Measurements from ENCODE around the gene GRK7. TPM values are rescaled to one million over a fixed set of nuclear protein-coding genes. Genes with fewer than 3 reads are reported as not detected.

GRK7 gene
- total RNA-seq, 2 experiments from 2014 or later = not detected

GRCh38 chr3:141808586-141808985 lies 45.4 kb downstream of the GRK7 start:
- Histone ChIP-seq H4K20me1 (ENCODE audit: insufficient read depth, low read length) (no peaks in the 10 kb centered on the region), H2AFZ (ENCODE audit: low read length) (no peak overlapping the region), H3K9me3 (ENCODE audit: low read length) (no peaks in the 10 kb centered on the region), H3K4me1 (ENCODE audit: insufficient read depth, low read length, poor library complexity, severe bottlenecking) (no peaks in the 10 kb centered on the region), H3K4me2 (ENCODE audit: low read length) (no peak overlapping the region), H3K79me2 (ENCODE audit: insufficient read depth, low read depth, low read length) (no peaks in the 10 kb centered on the region), H3K4me3 (ENCODE audit: low read depth, low read length, poor library complexity, severe bottlenecking) (no peak overlapping the region), H3K27ac (ENCODE audit: low read depth, low read length, poor library complexity, severe bottlenecking) (no peak overlapping the region), H3K36me3 (ENCODE audit: insufficient read depth, low read length) (no peaks in the 10 kb centered on the region), H3K9me2 (ENCODE audit: insufficient read depth, low read length) (no peaks in the 10 kb centered on the region)
- POLR2A ChIA-PET = no interaction called here
- intact Hi-C loops (cut with micrococcal nuclease; ENCODE audit: unreplicated experiment) = no loop called here
- TF ChIP-seq EZH2phosphoT487 (IDR thresholded peaks at IDR 0.05; ENCODE audit: borderline replicate concordance, low read depth, low read length) = no peak
- TF ChIP-seq, protein P1, sequence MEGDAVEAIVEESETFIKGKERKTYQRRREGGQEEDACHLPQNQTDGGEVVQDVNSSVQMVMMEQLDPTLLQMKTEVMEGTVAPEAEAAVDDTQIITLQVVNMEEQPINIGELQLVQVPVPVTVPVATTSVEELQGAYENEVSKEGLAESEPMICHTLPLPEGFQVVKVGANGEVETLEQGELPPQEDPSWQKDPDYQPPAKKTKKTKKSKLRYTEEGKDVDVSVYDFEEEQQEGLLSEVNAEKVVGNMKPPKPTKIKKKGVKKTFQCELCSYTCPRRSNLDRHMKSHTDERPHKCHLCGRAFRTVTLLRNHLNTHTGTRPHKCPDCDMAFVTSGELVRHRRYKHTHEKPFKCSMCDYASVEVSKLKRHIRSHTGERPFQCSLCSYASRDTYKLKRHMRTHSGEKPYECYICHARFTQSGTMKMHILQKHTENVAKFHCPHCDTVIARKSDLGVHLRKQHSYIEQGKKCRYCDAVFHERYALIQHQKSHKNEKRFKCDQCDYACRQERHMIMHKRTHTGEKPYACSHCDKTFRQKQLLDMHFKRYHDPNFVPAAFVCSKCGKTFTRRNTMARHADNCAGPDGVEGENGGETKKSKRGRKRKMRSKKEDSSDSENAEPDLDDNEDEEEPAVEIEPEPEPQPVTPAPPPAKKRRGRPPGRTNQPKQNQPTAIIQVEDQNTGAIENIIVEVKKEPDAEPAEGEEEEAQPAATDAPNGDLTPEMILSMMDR (conservative IDR thresholded peaks at IDR 0.05; ENCODE audit: low read length) = no peak
- no TSS peak for BruUV-seq (replicated peaks)
- no peak for DNase-seq (ENCODE audit: low spot score)
- CTCF ChIA-PET (ENCODE audit: unreplicated experiment) = no interaction called here

DNA sequence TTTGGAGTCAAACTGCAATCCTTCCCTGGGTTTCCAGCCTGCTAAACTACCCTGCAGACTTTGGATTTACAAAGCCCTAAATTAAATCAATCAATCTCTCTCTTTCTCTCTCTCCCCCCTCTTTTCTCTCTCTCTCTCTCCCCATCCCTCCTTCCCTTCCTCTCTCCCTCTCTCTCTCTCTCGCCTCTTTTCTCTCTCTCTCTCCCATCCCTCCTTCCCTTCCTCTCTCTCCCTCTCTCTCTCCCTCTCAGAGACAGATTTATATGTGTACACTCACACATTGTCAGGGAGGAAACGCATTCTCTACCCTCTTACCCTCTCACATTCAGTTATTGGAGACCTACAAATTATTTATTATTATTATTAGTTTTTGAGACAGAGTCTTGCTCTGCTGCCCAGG lies 47.0 kb downstream of the GRK7 start:
- no peak overlapping the region for H2AFZ ChIP-seq (ENCODE audit: low read length)
- no peaks in the 10 kb centered on the region for H4K20me1 ChIP-seq (ENCODE audit: insufficient read depth, low read length)
- no TSS peak for BruUV-seq (replicated peaks)
- H3K4me2 ChIP-seq (ENCODE audit: low read length) = no peak overlapping the region
- H3K36me3 ChIP-seq (ENCODE audit: insufficient read depth, low read length) = no peaks in the 10 kb centered on the region
- intact Hi-C loops (cut with micrococcal nuclease; ENCODE audit: unreplicated experiment) = no loop called here
- ChIA-PET CTCF (ENCODE audit: unreplicated experiment) (no interaction called here), POLR2A (no interaction called here)
- no peaks in the 10 kb centered on the region for H3K9me3 ChIP-seq (ENCODE audit: low read length)
- H3K4me3 ChIP-seq (ENCODE audit: low read depth, low read length, poor library complexity, severe bottlenecking) = no peak overlapping the region
- no peaks in the 10 kb centered on the region for H3K9me2 ChIP-seq (ENCODE audit: insufficient read depth, low read length)
- no peaks in the 10 kb centered on the region for H3K4me1 ChIP-seq (ENCODE audit: insufficient read depth, low read length, poor library complexity, severe bottlenecking)
- TF ChIP-seq, protein P1 (conservative IDR thresholded peaks at IDR 0.05; ENCODE audit: low read length) = no peak
- no peak for TF ChIP-seq EZH2phosphoT487 (IDR thresholded peaks at IDR 0.05; ENCODE audit: borderline replicate concordance, low read depth, low read length)
- DNase-seq (ENCODE audit: low spot score) = no peak
- H3K27ac ChIP-seq (ENCODE audit: low read depth, low read length, poor library complexity, severe bottlenecking) = no peak overlapping the region
- H3K79me2 ChIP-seq (ENCODE audit: insufficient read depth, low read depth, low read length) = no peaks in the 10 kb centered on the region

GRCh38 chr3:141811348-141811747 lies 48.1 kb downstream of the GRK7 start:
- BruUV-seq (replicated peaks) = no TSS peak
- Histone ChIP-seq H4K20me1 (ENCODE audit: insufficient read depth, low read length) (no peaks in the 10 kb centered on the region), H3K4me1 (ENCODE audit: insufficient read depth, low read length, poor library complexity, severe bottlenecking) (no peaks in the 10 kb centered on the region), H2AFZ (ENCODE audit: low read length) (no peak overlapping the region), H3K9me2 (ENCODE audit: insufficient read depth, low read length) (no peaks in the 10 kb centered on the region), H3K79me2 (ENCODE audit: insufficient read depth, low read depth, low read length) (no peaks in the 10 kb centered on the region), H3K36me3 (ENCODE audit: insufficient read depth, low read length) (no peaks in the 10 kb centered on the region), H3K27ac (ENCODE audit: low read depth, low read length, poor library complexity, severe bottlenecking) (no peak overlapping the region), H3K4me2 (ENCODE audit: low read length) (no peak overlapping the region), H3K9me3 (ENCODE audit: low read length) (no peaks in the 10 kb centered on the region), H3K4me3 (ENCODE audit: low read depth, low read length, poor library complexity, severe bottlenecking) (no peak overlapping the region)
- no peak for TF ChIP-seq EZH2phosphoT487 (IDR thresholded peaks at IDR 0.05; ENCODE audit: borderline replicate concordance, low read depth, low read length)
- intact Hi-C loops (cut with micrococcal nuclease; ENCODE audit: unreplicated experiment) = no loop called here
- ChIA-PET POLR2A (no interaction called here), CTCF (ENCODE audit: unreplicated experiment) (no interaction called here)
- no peak for DNase-seq (ENCODE audit: low spot score)
